UCSD-AML1 (cell line): ENCODE results near the gene PPFIA2.

Source experiments
- DNase-seq: peaks from one replicate; lab custom pipeline; 2025; ENCODE audit not compliant: unreplicated experiment; lab: John Stamatoyannopoulos, UW

The PPFIA2 gene

DNA sequence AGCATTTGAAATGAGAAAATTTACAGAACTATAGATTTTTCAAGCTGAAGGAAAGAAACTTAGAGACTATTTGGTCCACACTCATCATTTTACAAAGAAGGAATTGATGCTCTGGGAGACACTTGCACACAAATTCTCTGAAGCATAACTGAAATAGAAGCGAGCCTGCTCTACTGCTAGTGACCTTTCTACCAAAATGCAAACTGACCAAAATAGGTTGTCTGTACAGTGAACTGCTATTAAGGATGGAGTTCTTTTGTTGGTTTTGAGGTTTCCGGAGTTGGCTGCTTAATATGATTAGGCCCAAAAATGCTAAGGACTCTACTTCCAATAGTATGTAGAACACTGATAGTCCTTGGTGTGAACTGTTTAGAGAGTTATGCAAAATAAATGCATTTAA is 194.9 kb downstream of the PPFIA2 start:
- no peak for DNase-seq

DNA sequence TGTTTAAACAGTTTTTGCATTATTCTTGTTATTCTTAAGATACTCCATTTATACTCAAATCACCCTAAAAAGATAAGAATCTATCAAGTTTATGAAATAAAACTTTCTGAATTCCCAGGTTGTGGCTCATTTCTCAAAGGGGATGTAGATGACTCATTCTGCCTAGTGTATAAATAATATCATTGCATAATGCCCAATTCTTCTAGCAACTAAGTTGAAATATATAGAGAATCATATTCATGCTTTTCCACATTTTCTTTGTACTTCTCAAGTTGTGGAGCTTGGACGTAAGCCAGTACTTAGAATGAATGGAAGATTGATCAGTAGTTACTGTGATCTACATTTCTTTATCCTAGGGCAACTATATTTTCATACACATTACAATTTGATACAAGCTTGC is 201.1 kb downstream of the PPFIA2 start:
- no peak for DNase-seq

DNA sequence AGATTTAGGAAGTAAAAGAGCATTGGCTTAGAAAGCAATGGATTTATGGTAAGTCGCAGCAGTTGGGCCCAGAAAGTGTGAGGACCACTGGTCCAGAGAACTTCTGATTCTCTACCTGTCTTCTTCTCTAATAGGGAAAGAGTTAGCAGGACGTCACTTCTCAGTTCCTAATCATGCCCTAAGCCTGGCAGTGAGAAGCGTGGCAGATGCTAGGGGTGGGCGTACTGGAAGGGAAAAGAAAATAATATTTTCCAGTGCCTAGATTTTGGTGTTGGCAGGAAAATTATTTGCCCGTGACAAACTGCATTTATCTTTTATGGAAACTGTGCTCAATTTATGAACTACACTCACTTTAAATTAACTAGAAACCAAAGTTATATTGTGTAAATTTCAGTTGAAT is 212.3 kb downstream of the PPFIA2 start:
- no peak for DNase-seq

DNA sequence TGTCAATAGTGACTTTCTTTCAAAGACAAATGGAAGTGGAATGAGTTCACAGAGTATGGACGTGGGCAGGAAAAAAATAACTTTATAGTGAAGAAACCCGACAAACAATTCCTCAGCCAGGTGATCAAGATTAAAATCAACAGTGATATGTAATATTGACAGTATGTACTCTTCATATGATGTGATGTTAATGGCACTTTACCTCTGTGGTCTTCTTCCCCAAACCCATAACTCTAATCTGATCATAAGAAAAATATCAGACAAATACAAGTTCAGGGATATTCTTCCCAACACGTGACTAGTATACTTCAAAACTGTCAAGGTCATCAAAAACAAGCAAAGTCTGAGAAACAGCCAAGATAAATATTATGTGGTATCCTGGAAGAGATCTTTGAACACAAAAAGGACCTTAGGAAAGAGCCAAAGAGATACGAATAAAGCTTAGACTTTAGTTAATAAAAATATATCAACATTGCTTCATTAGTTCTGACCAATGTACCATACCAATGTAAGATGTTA is 215.5 kb downstream of the PPFIA2 start:
- DNase-seq = no peak

DNA sequence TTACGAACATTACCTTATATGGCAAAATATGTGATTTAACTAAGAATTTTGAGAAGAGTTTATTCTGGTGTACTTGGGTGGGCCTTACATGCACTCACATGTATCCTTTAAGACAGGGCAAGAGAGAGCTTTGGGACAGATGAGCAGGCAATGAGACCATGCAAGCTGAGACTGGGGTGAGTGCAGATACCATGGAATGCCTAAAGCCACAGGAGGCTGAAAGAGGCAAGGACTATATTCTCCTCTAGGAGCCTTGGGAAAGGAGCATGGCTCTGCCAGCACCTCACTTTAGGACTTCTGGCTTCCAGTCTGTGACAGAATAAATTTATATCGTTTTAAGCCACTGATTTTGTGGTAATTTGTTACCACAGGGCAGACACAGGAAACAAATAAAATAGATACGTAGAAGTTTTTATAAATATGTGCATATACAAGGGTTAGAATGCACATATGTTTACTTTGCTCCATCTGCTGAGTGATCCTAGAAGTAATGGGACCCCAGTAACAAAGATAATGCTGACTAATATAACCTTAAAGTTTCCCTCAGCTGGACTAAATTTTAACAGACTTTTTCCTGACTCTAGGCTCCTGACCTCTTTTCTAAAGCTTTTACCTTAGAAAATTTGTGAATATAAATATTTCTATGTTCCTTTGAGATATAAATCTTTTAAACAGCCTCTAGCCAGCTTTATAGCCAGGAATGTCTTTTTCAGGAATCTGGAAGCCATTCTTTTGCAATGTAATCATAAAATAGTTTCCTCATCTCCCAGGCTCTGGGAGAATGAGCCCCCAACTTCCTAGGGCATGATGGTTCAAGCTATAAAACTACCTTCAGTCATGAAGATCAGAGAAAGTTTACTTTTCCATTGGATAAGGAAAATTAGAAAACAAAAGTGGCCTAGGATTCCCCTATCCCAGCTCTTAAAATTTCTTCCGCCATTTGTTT is 216.8 kb downstream of the PPFIA2 start:
- DNase-seq = no peak

DNA sequence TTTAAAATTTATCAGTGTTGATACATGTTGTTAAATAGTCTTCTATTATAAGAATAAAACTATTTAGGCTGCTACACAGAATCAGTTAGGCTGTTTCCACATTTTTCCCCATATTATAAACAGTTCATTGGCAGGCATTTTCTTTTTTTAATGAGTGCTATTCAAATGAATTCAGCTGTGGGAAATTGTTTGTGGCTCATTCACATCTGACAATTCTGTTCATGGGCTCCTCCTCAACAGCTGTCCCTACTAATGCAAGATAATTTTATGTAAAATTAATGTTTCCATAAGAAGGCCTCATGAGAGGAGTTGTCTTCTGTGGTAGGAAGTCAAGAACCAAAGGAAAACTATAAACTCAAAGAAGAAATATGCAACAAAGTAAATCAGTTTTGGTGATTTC is 218.0 kb downstream of the PPFIA2 start:
- no peak for DNase-seq

DNA sequence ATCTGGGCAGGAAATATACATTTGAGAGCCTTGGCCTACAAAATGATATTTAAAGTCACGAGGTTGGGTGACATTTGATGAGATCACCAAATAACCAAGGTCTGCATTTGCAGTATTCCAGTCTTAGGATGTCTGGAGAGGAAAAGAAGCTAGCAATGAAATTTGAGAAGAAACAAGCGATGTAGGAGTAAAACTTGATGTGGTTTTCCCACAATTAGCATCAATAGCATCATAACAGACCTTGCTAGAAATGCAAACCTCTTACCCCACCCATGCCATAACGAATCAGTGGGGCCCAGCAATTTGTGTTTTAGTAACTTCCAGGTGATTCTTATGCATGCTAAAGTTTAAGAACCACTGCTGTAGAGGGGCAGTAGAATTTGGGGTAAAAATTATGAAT is 219.9 kb downstream of the PPFIA2 start:
- no peak for DNase-seq

DNA sequence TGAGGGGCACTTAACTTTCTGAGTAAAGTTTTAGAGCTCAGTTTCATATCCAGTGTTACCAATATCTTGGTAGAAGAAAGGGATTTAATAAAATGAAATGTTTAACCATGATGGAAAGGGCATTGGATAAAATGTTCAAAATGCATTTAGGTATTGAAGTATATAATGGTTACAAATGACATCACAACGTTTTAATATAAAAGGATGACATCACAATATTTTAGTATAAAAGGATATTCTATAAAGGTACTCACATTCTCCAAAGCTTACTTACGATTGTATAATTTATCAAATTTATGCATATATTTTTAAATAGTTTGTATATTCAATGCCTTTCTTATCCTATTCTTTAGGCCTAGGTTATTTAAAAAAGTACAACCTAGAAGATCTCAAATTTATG is 226.1 kb downstream of the PPFIA2 start:
- DNase-seq = no peak

DNA sequence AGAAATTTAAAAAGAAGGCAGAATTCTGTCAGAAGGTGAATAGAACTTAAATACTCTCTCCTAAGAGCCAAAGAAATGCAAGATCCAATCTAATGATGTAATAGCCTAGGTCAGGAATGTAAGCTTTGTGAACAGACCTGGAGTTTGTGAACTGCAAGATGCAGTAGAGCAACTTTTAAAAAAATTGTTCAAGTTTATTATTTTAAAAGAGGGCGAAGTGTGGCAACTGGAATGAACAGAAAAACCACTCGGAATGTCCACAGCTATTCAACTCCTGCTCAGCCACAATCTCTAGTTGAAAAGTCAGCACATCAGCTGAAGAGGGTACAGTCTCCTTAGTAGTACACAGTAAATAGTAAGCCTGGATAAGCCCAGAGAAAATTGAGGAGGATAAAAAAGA is 228.8 kb downstream of the PPFIA2 start:
- no peak for DNase-seq

DNA sequence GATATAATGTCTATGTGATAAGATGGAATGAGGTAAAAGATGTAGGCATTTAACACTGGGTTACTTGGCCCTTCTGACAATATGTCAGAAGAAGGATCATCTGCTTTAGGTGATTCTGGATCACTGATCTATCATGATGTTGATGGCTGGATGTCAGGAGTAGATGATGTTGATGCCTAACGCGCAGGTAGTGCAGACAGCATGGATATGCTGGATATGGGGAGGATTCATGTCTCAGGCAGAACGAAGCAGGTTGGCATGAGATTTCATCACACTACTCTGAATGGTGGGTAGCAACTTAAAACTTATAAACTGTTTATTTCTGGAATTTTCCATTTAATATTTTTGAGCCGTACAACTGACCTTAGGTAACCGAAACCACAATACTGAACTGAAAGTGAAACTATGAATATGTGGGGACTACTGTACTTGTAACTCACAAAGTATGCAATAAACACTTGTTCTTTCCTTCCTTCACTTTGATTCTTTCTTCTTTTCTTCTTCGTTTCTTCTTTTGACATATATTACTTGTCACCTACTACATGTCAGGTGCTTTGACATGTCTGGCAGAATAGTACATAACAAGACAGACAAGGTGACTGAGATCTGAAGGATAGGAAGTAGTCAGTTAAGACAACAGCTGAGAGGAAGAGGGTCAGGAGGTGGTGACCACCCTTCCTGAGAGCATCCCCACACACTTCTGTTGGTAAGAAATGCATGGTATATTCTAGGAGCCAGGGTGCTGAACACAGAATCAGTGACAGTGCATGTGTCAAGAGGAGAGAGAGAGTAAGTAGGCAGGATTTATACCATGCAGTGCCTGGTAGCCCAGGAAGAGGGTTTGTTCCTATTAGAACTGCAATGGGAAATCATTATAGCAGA is 238.8 kb downstream of the PPFIA2 start:
- DNase-seq = no peak

DNA sequence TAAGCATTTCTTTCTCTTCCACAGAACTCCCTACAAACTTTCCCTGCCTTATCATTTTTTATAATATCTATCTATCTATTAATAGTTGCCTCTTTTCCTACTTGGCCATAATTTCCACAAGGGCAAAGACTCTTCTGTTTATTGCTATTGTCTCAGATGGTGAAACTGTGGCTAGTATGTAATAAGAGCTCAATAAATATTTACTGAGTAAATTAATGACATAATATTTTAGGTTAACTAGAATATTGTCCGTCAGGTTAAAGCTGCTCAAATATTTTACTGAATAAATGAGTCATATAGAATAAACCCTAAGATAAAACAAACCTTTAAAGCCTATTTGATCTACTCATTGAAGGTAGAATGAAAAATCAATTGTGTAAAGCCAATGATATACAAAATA is 240.5 kb downstream of the PPFIA2 start:
- DNase-seq = no peak

DNA sequence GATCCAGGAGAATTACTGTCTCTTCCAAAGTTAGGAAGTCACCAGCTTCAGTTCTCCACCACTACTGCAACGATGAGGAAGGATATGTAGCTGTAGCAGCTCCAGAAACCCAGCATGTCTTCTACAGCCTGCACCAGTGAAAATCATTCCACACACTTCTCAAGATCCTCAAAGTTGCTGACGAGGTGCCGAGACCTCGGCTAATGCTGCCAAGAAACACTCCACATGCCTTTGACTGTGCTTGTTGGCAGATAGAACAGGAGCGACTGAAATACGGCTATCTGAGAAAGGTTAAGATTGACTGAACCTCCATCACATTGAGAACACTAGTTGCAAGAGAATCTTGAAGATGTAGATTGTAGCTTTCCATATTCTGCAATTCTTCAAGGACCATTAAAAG is 241.9 kb downstream of the PPFIA2 start:
- no peak for DNase-seq

DNA sequence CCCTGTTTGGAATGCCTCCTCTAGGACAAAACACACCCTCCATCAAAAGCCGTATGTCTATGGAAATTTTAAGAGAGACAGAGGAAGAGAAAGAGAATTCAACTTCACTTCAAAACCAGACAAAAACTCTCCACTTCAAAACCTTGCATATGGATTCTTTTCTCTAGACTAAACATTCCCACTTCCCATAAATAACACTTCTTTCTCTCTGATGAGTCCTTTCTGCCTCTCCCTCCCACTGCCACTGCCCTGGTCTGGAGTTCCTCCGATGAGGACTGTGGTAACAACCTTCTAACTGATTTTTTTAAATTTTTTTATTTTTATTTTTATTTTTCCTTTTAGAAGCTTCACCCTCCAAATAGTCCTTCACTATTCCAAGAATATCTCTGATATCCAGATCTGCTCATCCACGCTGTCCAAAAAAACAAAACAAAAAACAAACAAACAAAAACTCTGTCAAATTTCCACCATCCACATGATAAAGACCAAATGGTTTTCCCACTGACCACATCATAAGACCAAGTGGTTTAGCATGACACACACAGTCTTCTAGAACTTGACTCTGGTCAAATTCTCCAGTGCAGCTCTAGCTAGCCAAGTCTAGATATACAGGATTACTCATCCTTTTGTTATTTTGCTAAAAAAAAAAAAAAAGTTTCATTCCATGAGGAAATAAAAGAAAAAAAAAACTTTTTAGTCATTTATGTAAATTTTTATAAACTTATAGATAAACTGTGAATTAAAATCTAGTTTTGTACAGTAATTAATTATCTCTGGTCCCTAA is 256.0 kb downstream of the PPFIA2 start:
- no peak for DNase-seq

DNA sequence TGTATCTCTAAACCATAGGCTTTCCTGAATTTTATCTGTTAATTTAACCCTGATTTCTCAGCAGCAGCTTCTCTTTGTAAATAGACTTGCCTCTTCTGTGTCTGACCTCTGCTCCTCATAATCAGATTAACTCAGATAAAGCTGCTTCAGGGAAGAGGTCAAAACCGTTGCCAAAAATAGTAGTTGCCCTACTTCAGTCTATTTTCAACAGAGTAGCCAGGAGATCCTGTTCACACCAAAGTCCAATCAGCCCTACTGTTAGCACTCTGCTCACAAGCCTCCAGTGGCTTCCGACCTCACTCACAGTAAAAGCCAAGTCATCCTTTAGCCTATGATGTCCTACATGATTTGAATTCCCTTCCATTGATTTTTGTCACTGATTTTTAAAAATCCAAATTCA is 258.4 kb downstream of the PPFIA2 start:
- DNase-seq = no peak

DNA sequence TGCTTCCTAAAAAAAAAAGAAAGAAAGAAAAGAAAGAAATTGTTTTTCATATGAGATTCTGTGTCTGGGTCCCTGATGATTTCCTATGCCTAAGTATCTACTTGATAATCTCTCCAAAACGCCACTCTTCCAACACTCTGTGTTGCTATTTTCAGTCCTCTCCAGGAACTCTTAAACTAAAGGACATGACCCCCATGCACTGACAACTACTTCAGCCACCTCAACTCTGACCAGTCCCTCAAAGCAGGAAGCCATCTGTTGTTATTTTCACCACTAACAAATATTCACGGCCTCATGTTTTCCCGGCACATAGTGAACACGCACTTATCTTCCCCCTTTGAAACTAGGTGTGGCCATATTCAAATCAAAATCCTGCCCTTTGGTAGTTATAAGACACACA is 259.3 kb downstream of the PPFIA2 start:
- no peak for DNase-seq

DNA sequence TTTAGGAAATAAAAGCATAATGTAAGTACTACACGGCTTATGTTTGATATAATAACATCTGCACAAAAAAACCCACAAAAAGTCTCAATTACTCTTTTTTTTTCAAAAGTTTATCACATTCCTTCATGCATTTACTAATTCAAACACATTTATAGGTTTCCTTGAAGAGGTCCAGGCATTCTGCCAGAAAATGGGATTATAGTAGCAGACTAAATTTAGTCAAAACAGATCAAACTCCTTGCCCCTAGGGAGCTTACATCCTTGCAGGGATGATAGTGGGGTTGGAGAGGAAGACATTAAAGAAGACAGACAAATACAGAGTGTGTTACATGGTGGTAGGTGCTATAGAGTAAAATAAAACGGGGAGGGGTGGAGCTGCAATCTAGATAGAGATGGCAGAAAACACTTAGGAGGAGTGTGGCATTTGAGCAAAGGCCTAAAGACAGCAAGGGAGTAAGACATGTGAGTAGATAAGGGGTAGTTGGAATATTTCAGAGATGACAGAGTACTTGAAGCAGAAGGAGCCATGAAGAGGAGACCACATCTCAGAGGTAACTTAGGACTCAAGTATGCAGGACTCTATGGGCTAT is 266.9 kb downstream of the PPFIA2 start:
- DNase-seq = no peak

DNA sequence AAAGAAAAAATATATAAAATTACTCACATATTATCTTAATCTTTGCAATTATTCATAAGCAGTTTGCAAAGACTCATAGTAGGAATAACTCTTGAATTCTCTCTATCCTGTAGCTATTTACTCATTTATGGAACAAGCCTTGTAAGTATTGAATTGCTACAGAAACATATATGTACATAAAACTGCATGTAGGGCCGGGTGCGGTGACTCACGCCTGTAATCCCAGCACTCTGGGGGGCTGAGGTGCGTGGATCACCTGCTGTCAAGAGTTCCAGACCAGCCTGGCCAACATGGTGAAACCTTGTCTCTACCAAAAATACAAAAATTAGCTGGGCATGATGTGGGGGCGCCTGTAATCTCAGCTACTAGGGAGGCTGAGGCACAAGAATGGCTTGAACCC is 286.2 kb downstream of the PPFIA2 start:
- DNase-seq = no peak

DNA sequence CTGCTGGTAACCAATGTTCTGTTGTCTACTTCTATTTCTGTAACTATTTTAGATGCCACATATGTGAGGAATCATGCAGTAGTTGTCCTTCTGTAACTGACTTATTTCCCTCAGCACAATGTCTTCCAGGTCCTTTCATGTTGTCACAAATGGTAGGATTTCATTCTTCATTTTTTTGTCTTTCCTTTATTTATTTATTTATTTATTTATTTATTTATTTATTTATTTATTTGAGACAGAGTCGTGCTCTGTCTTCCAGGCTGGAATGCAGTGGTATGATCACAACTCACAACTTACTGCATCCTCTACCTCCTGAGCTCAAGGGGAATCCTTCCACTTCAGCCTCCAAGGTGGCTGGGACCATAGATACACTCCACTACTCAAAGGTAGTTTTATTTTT is 288.2 kb downstream of the PPFIA2 start:
- no peak for DNase-seq

DNA sequence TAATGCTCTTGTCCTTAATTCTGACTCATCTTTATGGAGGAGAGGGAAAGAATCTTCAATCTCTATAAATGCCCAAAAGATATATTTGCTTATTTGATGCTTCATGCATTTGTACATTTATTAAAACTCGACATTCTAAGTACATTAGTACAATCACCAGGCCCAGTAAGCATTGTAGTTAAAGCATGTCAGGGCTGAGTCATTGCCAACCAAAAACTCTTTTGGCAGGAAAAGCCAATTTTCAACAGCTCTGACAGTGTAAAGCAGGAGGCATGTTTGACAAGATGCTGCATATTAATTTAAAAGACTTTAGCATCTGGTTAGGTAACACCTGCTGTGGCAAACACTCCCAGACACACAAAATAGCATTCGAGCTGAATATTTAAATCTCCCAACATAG is 290.9 kb downstream of the PPFIA2 start:
- no peak for DNase-seq

DNA sequence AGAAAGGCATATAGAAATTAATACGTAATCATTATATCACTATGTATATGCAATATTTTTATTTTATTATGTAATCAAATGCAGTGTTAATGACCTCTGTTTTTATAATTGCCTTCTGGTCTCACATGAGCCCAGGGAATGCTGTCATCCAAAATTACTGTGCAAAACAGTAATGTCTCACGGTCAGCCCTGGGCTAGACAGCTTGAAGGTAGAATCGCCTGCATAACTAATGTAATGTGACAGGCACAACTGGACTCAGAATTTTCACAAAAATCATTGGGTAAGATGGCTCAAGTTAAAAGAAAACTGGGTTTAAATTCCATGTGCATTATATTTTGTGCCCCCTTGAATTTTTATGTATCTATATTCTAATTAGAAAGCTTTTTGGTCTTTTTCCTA is 293.3 kb downstream of the PPFIA2 start:
- no peak for DNase-seq

DNA sequence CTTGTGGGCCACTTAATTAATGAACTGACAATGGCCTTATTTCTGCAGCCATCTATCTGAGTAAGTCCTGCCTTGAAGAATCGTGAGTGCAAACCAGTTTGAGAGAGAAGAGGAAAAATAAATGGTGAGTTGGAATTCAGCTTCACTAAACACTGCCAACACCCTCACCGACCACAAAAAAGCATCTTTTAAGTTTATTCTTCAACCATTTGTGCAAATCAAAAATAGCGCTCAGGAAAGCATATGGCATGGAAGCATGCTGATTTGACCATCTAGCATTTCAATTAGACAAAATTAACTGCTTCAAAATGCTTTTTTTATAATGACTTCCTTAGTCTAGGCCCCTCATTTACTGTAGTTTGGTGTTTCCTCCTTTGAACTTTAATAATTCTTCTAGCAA is 294.0 kb downstream of the PPFIA2 start:
- DNase-seq = no peak
